ENCODE measurements around the gene CYP26C1.

CYP26C1 gene

DNA sequence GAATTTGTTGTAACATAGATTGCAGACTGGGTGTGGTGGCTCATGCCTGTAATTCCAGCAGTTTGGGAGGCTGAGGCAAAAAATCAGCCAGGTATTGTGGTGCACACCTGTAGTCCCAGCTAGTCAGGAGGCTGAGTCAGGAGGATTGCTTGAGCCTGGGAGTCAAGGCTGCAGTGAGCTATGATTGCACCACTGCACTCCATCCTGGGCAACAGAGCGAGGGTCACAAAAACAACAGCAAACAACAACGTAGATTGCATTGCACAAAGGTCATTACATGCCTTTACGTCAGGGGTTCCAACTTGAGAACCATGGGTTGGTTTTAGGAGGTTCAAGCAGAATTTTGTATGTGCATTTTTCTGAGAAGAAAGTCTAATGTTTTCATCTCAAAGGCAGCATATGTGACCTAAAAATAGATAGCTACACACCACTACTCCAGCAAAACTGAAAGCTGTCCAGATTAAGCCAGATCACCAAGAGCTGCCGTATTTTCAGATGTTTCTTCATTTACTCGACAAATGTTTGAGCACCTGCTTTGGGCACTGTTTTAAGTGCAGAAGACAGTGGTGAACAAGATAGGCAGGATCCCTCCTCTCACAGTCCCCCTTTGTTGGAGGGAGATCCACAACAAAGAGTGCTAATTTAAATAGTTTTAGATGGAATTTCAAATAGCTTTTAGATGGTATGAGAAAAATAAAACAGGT, 28.3 kb upstream of the CYP26C1 start:
- TF ChIP-seq CTCF (conservative IDR thresholded peaks at IDR 0.05) (no peak), ZFX (IDR thresholded peaks at IDR 0.05) (no peak)
- no peak overlapping the region for H3K27ac ChIP-seq

DNA sequence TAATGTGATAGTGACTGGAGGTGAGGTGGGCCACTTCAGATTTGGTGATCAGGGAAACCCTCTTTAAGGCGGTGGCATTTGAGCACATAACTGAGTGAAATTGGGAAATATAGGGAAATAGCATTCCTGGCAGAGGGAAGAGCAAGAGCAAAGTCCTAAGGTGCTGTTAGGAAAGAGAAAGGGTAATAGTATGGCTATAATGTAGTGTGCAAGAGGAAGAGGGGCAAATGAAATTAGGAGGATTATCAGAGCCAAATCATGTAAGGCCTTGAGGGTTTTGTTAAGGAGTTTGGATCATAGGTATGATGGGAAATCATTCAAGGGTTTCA, 27.8 kb upstream of the CYP26C1 start:
- no peak for TF ChIP-seq CTCF (conservative IDR thresholded peaks at IDR 0.05)
- no peak for TF ChIP-seq ZFX (IDR thresholded peaks at IDR 0.05)
- H3K27ac ChIP-seq: no peak overlapping the region

GRCh38 chr10:93034426-93034825, 26.2 kb upstream of the CYP26C1 start:
- H3K27ac ChIP-seq: no peak overlapping the region
- TF ChIP-seq ZFX (IDR thresholded peaks at IDR 0.05): no peak
- TF ChIP-seq CTCF (conservative IDR thresholded peaks at IDR 0.05): no peak

DNA sequence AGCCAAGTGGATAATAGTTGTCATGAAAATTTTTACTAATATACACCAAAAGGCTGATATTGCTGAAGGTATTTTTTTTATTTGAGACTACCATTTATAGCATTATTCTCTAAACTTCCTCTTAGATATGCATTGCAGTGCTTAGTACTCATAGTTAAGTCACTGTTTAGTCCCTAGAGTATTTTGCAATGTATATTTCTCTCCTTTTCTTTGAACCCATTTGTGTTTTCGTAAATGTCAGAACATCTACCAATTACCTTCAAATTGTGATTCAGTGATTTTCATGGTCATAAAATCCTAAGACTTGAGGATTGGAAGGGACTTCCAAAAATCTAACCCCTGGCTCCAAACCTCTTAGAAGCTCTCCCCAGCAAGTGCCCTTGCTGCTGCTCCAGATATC, 21.5 kb upstream of the CYP26C1 start:
- no peak overlapping the region for H3K27ac ChIP-seq
- TF ChIP-seq CTCF (conservative IDR thresholded peaks at IDR 0.05) (no peak), ZFX (IDR thresholded peaks at IDR 0.05) (no peak)

DNA sequence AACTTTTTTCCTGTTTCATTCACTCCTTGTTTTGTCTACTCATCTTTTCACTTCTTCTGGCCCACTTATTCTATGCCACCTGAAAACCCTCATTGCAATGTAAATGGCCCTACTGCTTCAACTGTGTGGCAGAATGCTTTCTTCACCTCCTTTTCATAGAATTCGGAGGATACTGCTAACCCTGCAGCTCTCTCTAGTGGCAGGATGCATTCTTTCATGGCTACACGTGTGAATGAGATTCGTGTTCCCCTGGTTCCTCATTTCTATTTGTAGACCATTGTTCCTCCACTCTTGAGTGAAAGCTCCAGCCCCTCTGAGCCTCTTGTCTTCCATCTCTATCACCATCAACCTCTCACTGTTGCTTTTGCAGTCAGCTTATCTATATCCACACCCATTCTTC, 20.9 kb upstream of the CYP26C1 start:
- TF ChIP-seq CTCF (conservative IDR thresholded peaks at IDR 0.05) (peak; percentile 64), ZFX (IDR thresholded peaks at IDR 0.05) (no peak)
- H3K27ac ChIP-seq: no peak overlapping the region

- TF ChIP-seq CTCF (conservative IDR thresholded peaks at IDR 0.05) (no peak), ZFX (IDR thresholded peaks at IDR 0.05) (no peak)
- H3K27ac ChIP-seq: no peak overlapping the region
These were observed 6.1 kb upstream of the CYP26C1 start for GRCh38 chr10:93054486-93054885.

- H3K27ac ChIP-seq: no peak overlapping the region
- TF ChIP-seq ZFX (IDR thresholded peaks at IDR 0.05): no peak
- no peak for TF ChIP-seq CTCF (conservative IDR thresholded peaks at IDR 0.05)
These were observed 2.5 kb upstream of the CYP26C1 start for GRCh38 chr10:93058139-93058538.

Data from C4-2B (cell line).